Spleen (tissue), 11 donors: ENCODE results near the gene ARHGAP24. TPM values are rescaled to one million over a fixed set of nuclear protein-coding genes. Genes with fewer than 3 reads are reported as not detected.

Experiments used
- DNase-seq: peaks from one replicate; pipeline ENCODE4 v3.0.0-alpha.2; 2020
- H3K27ac ChIP-seq, 8 donors: fragments of 200-600 bp; sonication (generic) in 7 of 8; 1 replicate in 4 of 8; 2 replicates in 4 of 8; pipeline versions ENCODE4 v1.5.0 to v1.8.0; 2016 to 2021; ENCODE audit warnings: inconsistent platforms in 4 of 8, mild to moderate bottlenecking in 4 of 8, moderate library complexity in 1 of 8
- H3K27me3 ChIP-seq, 7 donors: fragments of 200-600 bp; sonication (generic) in 6 of 7; replicated peaks in 1 of 7; 1 replicate in 4 of 7; 2 replicates in 3 of 7; pipeline versions ENCODE4 v1.5.0 to v1.8.0; 2016 to 2021; ENCODE audit warnings: inconsistent platforms in 3 of 7, mild to moderate bottlenecking in 1 of 7
- H3K36me3 ChIP-seq, 6 donors: fragments of 200-600 bp; sonication (generic) in 5 of 6; 1 replicate in 4 of 6; 2 replicates in 2 of 6; pipeline versions ENCODE4 v1.5.0 to v1.8.0; 2016 to 2021; ENCODE audit warnings: inconsistent platforms in 2 of 6
- H3K4me1 ChIP-seq, 6 donors: fragments of 200-600 bp; sonication (generic) in 5 of 6; 1 replicate in 3 of 6; 2 replicates in 3 of 6; pipeline versions ENCODE4 v1.5.0 to v1.8.0; 2016 to 2021; ENCODE audit warnings: inconsistent platforms in 3 of 6
- H3K4me3 ChIP-seq, 8 donors: fragments of 200-600 bp; sonication (generic) in 7 of 8; 1 replicate in 4 of 8; 2 replicates in 4 of 8; pipeline versions ENCODE4 v1.5.0 to v1.8.0; 2016 to 2021; ENCODE audit warnings: inconsistent platforms in 4 of 8, mild to moderate bottlenecking in 4 of 8, moderate library complexity in 2 of 8
- H3K9me3 ChIP-seq, 8 donors: fragments of 200-600 bp; sonication (generic) in 7 of 8; 1 replicate in 4 of 8; 2 replicates in 4 of 8; pipeline versions ENCODE4 v1.5.0 to v1.8.0; 2016 to 2021; ENCODE audit warnings: inconsistent platforms in 4 of 8
- POLR2A ChIP-seq, 3 donors: fragments of 450-650 bp; IDR thresholded peaks; one replicate each; pipeline ENCODE4 v1.5.1; 2017; ENCODE audit warnings: antibody characterized with exemption in 3 of 3, mild to moderate bottlenecking in 1 of 3
- POLR2AphosphoS5 ChIP-seq, 3 donors: sonication (generic); formaldehyde crosslinking; IDR thresholded peaks; one replicate each; pipeline ENCODE4 v1.5.1; 2017; ENCODE audit warnings: antibody characterized with exemption in 3 of 3
- WGBS, 5 donors: extraction: QIAGEN DNeasy Blood & Tissue Kit in 3 of 5; methylation state at CpG; one replicate each; pipeline versions ENCODE4 v1.1.5 to v1.1.7; 2013 to 2018; 5-methylcytosine and 5-hydroxymethylcytosine counted together
- intact Hi-C: fragments of 100-400 bp; cut with DNase I; formaldehyde crosslinking; loops from one replicate; pipeline ENCODE4 v1.15.0; 2023; ENCODE audit warnings: low total_unique reads
- polyA plus RNA-seq, 3 donors: library from polyadenylated mRNA; stranded (reverse); fragments of 200-250 nt; gene quantifications; one replicate each; pipeline ENCODE4 v1.2.1, GENCODE V29; 2013
- total RNA-seq, 7 donors: library from RNA; depleted of rRNA in 3 of 7; stranded (reverse); fragments of >200 nt in 3 of 7; fragmentation: NEBNext Ultra II Directional in 4 of 7; extraction: Animal tissue kit (Norgen Biotek cat#: 25700) in 4 of 7; gene quantifications; one replicate each; pipeline versions ENCODE4 v1.1.0 to v1.2.1, GENCODE V29; 2016 to 2021
- TF ChIP-seq, protein P1 (sequence below), 11 experiments: fragments of 200-600 bp in 7 of 11; fragments of 450-650 bp in 4 of 11; sonication (generic) in 4 of 11; IDR thresholded peaks in 8 of 11; conservative IDR thresholded peaks in 3 of 11; 1 replicate in 7 of 11; 2 replicates in 4 of 11; pipeline versions ENCODE4 v1.4.0 to v1.8.0; 2016 to 2021; ENCODE audit warnings: antibody characterized with exemption in 11 of 11, inconsistent platforms in 4 of 11, mild to moderate bottlenecking in 1 of 11
- donor health status: healthy with polysubstance abuse.
- donor health status: DM: no; HTN: no; CAD: no; lungs with moderate emphysema.
- donor health status: DM: no; HTN: no; CAD: no.
- donor health status: Bipolar disorder and iron deficiency.
- donor health status: healthy.
- donor health status: DM: no; HTN: no; CAD: no.
- donor health status: DM: yes; HTN: yes; CAD: no.

The ARHGAP24 gene
- total and polyA plus RNA-seq, 10 donors: 23.1 to 199 (median 130) TPM

DNA sequence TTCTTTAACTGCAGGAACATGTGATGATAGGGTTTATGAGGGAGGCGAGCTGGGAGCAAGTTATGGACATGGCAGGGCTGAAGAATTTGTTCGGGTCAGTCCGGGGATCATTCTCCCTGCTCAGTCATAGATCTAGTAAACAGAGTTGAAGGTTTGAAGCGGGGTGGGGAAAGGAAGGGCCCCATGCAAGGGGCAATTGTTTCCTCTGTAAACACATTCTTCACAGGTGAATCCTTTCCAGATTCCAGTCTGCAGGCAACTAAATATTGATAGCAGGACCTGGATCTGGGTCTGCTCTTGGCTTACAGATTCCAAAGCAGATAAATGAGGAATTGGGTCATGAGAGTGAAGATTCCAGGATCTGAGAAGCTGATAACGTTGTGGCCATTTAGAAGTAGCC, 44.3 kb upstream of the ARHGAP24 start:
- H3K27ac ChIP-seq: no peak overlapping the region
- no peaks in the 10 kb centered on the region for H3K36me3 ChIP-seq
- no peaks in the 10 kb centered on the region for H3K4me1 ChIP-seq
- DNase-seq: no peak
- no peaks in the 10 kb centered on the region for H3K27me3 ChIP-seq
- 66 to 83% (median 80%) methylated on average over 5 of the region's 5 CpGs for WGBS, 5 donors
- no peak for TF ChIP-seq POLR2AphosphoS5 (IDR thresholded peaks at IDR 0.05)
- TF ChIP-seq, protein P1, sequence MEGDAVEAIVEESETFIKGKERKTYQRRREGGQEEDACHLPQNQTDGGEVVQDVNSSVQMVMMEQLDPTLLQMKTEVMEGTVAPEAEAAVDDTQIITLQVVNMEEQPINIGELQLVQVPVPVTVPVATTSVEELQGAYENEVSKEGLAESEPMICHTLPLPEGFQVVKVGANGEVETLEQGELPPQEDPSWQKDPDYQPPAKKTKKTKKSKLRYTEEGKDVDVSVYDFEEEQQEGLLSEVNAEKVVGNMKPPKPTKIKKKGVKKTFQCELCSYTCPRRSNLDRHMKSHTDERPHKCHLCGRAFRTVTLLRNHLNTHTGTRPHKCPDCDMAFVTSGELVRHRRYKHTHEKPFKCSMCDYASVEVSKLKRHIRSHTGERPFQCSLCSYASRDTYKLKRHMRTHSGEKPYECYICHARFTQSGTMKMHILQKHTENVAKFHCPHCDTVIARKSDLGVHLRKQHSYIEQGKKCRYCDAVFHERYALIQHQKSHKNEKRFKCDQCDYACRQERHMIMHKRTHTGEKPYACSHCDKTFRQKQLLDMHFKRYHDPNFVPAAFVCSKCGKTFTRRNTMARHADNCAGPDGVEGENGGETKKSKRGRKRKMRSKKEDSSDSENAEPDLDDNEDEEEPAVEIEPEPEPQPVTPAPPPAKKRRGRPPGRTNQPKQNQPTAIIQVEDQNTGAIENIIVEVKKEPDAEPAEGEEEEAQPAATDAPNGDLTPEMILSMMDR (IDR thresholded peaks at IDR 0.05 in 8 of 11, conservative IDR thresholded peaks at IDR 0.05 in 3 of 11): no peak
- no peak for TF ChIP-seq POLR2A (IDR thresholded peaks at IDR 0.05)
- no peaks in the 10 kb centered on the region for H3K9me3 ChIP-seq
- intact Hi-C loops: no loop called here
- no peak overlapping the region for H3K4me3 ChIP-seq

DNA sequence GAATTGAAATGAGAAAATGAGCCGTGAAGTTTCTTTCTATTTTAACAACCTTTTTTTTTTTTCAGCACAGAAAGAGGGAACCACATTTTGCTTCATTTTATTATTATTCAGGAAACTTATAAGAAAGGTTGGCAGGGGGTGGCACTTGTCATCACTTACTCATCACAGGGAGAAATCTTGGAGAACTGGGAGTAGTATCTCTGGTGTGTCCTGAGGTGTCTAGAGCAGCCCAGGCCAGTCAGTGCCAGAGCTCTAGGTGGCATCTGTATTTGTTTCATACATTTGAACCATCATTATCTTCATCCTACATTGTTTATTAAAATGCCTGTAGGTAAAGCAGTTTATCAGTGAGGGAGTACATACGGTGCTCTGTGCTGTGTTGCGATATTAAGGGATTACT, 43.8 kb upstream of the ARHGAP24 start:
- no peak for DNase-seq
- WGBS, 5 donors: 91 to 98% (median 93%) methylated on average over 3 of the region's 3 CpGs
- H3K4me1 ChIP-seq: no peaks in the 10 kb centered on the region
- H3K4me3 ChIP-seq: no peak overlapping the region
- TF ChIP-seq POLR2AphosphoS5 (IDR thresholded peaks at IDR 0.05): no peak
- TF ChIP-seq, protein P1 (IDR thresholded peaks at IDR 0.05 in 8 of 11, conservative IDR thresholded peaks at IDR 0.05 in 3 of 11): no peak
- no peak for TF ChIP-seq POLR2A (IDR thresholded peaks at IDR 0.05)
- intact Hi-C loops: no loop called here
- H3K27me3 ChIP-seq: no peaks in the 10 kb centered on the region
- no peaks in the 10 kb centered on the region for H3K9me3 ChIP-seq
- no peaks in the 10 kb centered on the region for H3K36me3 ChIP-seq
- H3K27ac ChIP-seq: no peak overlapping the region

DNA sequence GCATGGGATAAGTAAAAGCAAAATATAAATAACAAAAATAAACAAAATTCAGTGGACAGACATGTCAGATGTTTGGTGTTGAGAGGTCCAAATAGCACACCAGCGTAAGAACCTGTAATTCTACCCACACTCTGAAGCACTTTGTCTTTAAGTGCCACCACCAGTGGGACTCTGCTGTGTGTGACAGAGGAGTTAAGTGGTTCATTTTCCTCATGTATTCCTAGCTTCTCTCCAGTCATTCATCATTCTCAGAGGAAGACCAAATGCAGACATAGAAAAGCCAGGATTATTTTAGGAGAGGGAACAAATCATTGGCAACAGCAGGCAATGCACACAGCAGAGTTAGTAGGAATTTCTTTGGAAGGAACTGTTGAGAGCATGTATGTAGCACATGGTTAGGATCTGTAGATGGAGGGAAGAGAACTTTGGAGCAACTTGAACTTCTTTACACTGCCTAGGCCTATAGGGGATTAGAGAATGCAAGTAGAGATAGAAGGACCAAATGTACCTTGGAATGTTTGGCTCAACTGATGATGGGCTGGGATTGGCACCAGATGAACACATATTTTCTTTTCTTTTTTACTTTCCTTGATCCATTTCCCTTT, 43.0 kb upstream of the ARHGAP24 start:
- TF ChIP-seq POLR2A (IDR thresholded peaks at IDR 0.05) (no peak), POLR2AphosphoS5 (IDR thresholded peaks at IDR 0.05) (no peak)
- TF ChIP-seq, protein P1 (IDR thresholded peaks at IDR 0.05 in 8 of 11, conservative IDR thresholded peaks at IDR 0.05 in 3 of 11): no peak
- Histone ChIP-seq H3K4me3 (no peak overlapping the region), H3K9me3 (no peaks in the 10 kb centered on the region), H3K27ac (no peak overlapping the region), H3K27me3 (no peaks in the 10 kb centered on the region), H3K4me1 (no peaks in the 10 kb centered on the region), H3K36me3 (no peaks in the 10 kb centered on the region)
- no peak for DNase-seq
- intact Hi-C loops: no loop called here
- WGBS, 5 donors: 83 to 96% (median 89%) methylated on average over 1 of the region's 1 CpG

DNA sequence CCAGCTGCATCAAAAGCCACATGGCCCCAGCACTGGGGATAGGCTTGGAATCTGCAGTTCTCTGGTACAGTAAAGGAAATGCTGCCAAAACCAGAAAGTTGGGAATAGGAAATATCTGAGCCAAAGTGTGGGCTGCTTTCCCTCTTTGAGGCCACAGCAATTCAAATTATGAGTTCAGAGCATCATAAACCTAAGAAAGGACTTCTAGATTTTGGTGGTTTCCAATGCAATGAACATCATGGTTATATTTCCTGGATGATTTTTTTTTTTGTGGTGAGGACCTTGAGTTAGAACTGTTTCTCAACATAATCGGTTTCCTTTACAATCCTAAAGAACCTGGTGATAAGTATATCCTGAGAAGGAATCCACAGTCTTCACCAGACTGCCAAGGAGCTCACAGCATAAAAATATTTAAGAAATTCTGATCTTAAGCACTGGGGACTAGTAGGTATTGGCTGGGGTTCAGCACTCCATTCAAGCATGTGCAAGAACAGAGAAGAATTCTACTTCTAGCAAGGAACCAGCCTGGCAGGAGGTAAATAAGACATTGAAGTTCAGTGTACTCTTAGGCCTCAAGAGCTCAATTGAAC, 29.8 kb upstream of the ARHGAP24 start:
- TF ChIP-seq, protein P1 (IDR thresholded peaks at IDR 0.05 in 8 of 11, conservative IDR thresholded peaks at IDR 0.05 in 3 of 11): no peak
- TF ChIP-seq POLR2AphosphoS5 (IDR thresholded peaks at IDR 0.05) (no peak), POLR2A (IDR thresholded peaks at IDR 0.05) (no peak)
- Histone ChIP-seq H3K4me3 (no peak overlapping the region), H3K27ac (no peak overlapping the region), H3K9me3 (no peaks in the 10 kb centered on the region), H3K4me1 (peaks cover 0 to 18% (median 3%) of the 10 kb centered on the region in 6 donors), H3K27me3 (no peaks in the 10 kb centered on the region), H3K36me3 (no peaks in the 10 kb centered on the region)
- 18 to 30% (median 30%) methylated on average over 1 of the region's 1 CpG for WGBS, 5 donors
- intact Hi-C loops: no loop called here
- DNase-seq: no peak
